Uterus (tissue), 2 donors: ENCODE results near the gene KLK7.

Source experiments
- POLR2A ChIP-seq, 2 donors: fragments of 450-650 bp; IDR thresholded peaks; one replicate each; pipeline ENCODE4 v1.6.1; 2016; ENCODE audit warnings: antibody characterized with exemption in 2 of 2, mild to moderate bottlenecking in 1 of 2, moderate library complexity in 1 of 2
- TF ChIP-seq, protein P1 (sequence below), 4 experiments: fragments of 200-600 bp in 2 of 4; fragments of 450-650 bp in 2 of 4; sonication (generic) in 2 of 4; IDR thresholded peaks; one replicate each; pipeline ENCODE4 v1.5.1; 2016 to 2019; ENCODE audit warnings: antibody characterized with exemption in 4 of 4, mild to moderate bottlenecking in 2 of 4, moderate library complexity in 1 of 4

DNA sequence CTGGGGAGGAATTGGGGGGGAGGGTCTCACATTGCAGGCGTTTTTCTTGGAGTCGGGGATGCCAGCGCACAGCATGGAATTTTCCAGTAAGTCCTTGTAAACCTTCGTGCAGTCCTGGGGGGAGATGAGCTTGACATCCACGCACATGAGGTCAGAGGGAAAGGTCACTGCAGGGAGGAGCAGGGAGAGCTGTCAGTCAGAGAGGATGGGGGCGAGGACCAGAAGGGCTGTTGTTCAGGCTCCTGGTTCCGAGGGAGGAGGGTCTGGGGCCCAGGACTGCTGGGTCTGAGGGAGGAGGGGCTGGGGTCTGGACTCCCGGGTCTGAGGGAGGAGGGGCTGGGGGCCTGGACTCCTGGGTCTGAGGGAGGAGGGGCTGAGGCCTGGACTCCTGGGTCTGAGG lies 4.0 kb downstream of the KLK7 start:
- TF ChIP-seq, protein P1, sequence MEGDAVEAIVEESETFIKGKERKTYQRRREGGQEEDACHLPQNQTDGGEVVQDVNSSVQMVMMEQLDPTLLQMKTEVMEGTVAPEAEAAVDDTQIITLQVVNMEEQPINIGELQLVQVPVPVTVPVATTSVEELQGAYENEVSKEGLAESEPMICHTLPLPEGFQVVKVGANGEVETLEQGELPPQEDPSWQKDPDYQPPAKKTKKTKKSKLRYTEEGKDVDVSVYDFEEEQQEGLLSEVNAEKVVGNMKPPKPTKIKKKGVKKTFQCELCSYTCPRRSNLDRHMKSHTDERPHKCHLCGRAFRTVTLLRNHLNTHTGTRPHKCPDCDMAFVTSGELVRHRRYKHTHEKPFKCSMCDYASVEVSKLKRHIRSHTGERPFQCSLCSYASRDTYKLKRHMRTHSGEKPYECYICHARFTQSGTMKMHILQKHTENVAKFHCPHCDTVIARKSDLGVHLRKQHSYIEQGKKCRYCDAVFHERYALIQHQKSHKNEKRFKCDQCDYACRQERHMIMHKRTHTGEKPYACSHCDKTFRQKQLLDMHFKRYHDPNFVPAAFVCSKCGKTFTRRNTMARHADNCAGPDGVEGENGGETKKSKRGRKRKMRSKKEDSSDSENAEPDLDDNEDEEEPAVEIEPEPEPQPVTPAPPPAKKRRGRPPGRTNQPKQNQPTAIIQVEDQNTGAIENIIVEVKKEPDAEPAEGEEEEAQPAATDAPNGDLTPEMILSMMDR (IDR thresholded peaks at IDR 0.05), result no peak
- no peak for TF ChIP-seq POLR2A (IDR thresholded peaks at IDR 0.05)
